WTC11 (cell line): ENCODE results near the gene FEN1. TPM values are rescaled to one million over a fixed set of nuclear protein-coding genes. Genes with fewer than 3 reads are reported as not detected.
A peak's percentile ranks its signal among the peaks of the same experiment; 100 is the strongest.

Source experiments
- ATAC-seq: fragments of 200-7000 bp; cut with Tn5 transposase; 2 replicates; pipeline ENCODE4 v1.10.0; 2021; ENCODE audit warnings: mild to moderate bottlenecking, moderate library complexity
- CTCF ChIA-PET: fragments of 300-600 bp; sonication (Branson Sonifier 250); formaldehyde crosslinking; loops from one replicate; lab custom pipeline; 2021; ENCODE audit warnings: antibody characterized with exemption; lab: Charles Lee
- POLR2A ChIA-PET: fragments of 350-600 bp; sonication (Branson Sonifier 250); formaldehyde crosslinking; loops from one replicate; lab custom pipeline; 2021; ENCODE audit warnings: antibody characterized with exemption; lab: Charles Lee
- DNase-seq: peaks from one replicate; pipeline ENCODE4 v3.0.0; 2021; ENCODE audit warnings: low spot score
- H3K27ac Mint-ChIP-seq: 2 replicates; pipeline ENCODE4 v1.8.0; 2021; ENCODE audit warnings: mixed read lengths
- H3K27me3 Mint-ChIP-seq: 2 replicates; pipeline ENCODE4 v1.8.0; 2021; ENCODE audit warnings: low read depth, mild to moderate bottlenecking, moderate library complexity, mixed read lengths
- H3K36me3 Mint-ChIP-seq: 2 replicates; pipeline ENCODE4 v1.8.0; 2021; ENCODE audit warnings: mixed read lengths
- H3K4me1 Mint-ChIP-seq: 2 replicates; pipeline ENCODE4 v1.8.0; 2022; ENCODE audit warnings: mixed read lengths
- H3K4me3 Mint-ChIP-seq: 2 replicates; pipeline ENCODE4 v1.8.0; 2021; ENCODE audit warnings: mild to moderate bottlenecking, moderate library complexity, mixed read lengths
- H3K9me3 Mint-ChIP-seq: 2 replicates; pipeline ENCODE4 v1.8.0; 2021; ENCODE audit warnings: mixed read lengths
- ATF1 ChIP-seq: sonication (generic); formaldehyde crosslinking; IDR thresholded peaks from 2 replicates; pipeline ENCODE4 v1.8.1; 2023; ENCODE audit warnings: mild to moderate bottlenecking, moderate library complexity, missing genetic modification reagents
- CBFB ChIP-seq: sonication (generic); formaldehyde crosslinking; IDR thresholded peaks from 2 replicates; pipeline ENCODE4 v1.8.1; 2022; ENCODE audit warnings: mild to moderate bottlenecking, low read depth, missing genetic modification reagents
- ETV6 ChIP-seq: sonication (generic); formaldehyde crosslinking; IDR thresholded peaks from 2 replicates; pipeline ENCODE4 v1.8.1; 2022; ENCODE audit warnings: mild to moderate bottlenecking, missing genetic modification reagents
- FOXP1 ChIP-seq: sonication (generic); formaldehyde crosslinking; IDR thresholded peaks from 2 replicates; pipeline ENCODE4 v1.8.0; 2022; ENCODE audit warnings: missing genetic modification reagents, mild to moderate bottlenecking, moderate library complexity, borderline replicate concordance
- GTF2I ChIP-seq: fragments of 250-450 bp; sonication (Bioruptor Pico); conservative IDR thresholded peaks from 2 replicates; pipeline ENCODE4 v1.4.0; 2021; ENCODE audit warnings: mild to moderate bottlenecking
- KAT7 ChIP-seq: sonication (generic); formaldehyde crosslinking; IDR thresholded peaks from 2 replicates; pipeline ENCODE4 v1.8.1; 2023; ENCODE audit warnings: missing genetic modification reagents, mild to moderate bottlenecking, borderline replicate concordance
- NFATC4 ChIP-seq: fragments of 250-450 bp; sonication (Bioruptor Pico); IDR thresholded peaks from 2 replicates; pipeline ENCODE4 v1.9.0; 2021; ENCODE audit warnings: mild to moderate bottlenecking
- NFE2L1 ChIP-seq: sonication (generic); formaldehyde crosslinking; IDR thresholded peaks from 2 replicates; pipeline ENCODE4 v1.8.1; 2023; ENCODE audit warnings: missing genetic modification reagents
- NR1H2 ChIP-seq: sonication (generic); formaldehyde crosslinking; IDR thresholded peaks from 2 replicates; pipeline ENCODE4 v1.9.0; 2021; ENCODE audit warnings: mild to moderate bottlenecking, moderate library complexity, missing genetic modification reagents
- RELA ChIP-seq: sonication (generic); formaldehyde crosslinking; IDR thresholded peaks from 2 replicates; pipeline ENCODE4 v1.8.1; 2022; ENCODE audit warnings: missing genetic modification reagents, mild to moderate bottlenecking, borderline replicate concordance
- SMAD4 ChIP-seq: sonication (generic); formaldehyde crosslinking; IDR thresholded peaks from 2 replicates; pipeline ENCODE4 v1.8.0; 2022; ENCODE audit warnings: mild to moderate bottlenecking, missing genetic modification reagents
- SP1 ChIP-seq: sonication (generic); formaldehyde crosslinking; conservative IDR thresholded peaks from 2 replicates; pipeline ENCODE4 v1.8.1; 2022; ENCODE audit warnings: missing genetic modification reagents
- ZNF317 ChIP-seq: sonication (generic); formaldehyde crosslinking; IDR thresholded peaks from 2 replicates; pipeline ENCODE4 v1.8.1; 2023; ENCODE audit warnings: low read depth, mild to moderate bottlenecking, moderate library complexity, missing genetic modification reagents, borderline replicate concordance
- total RNA-seq: library from RNA; stranded (reverse); gene quantifications from 3 replicates; pipeline ENCODE4 v1.2.3, GENCODE V29; 2021
- TF ChIP-seq, protein P1 (sequence below): sonication (generic); formaldehyde crosslinking; IDR thresholded peaks from 2 replicates; pipeline ENCODE4 v1.8.0; 2022; ENCODE audit warnings: mild to moderate bottlenecking, missing genetic modification reagents
- TF ChIP-seq, protein P2 (sequence below): sonication (generic); formaldehyde crosslinking; IDR thresholded peaks from 2 replicates; pipeline ENCODE4 v1.8.1; 2023; ENCODE audit warnings: mild to moderate bottlenecking, missing genetic modification reagents, moderate library complexity
- TF ChIP-seq, protein P3 (sequence below): sonication (generic); formaldehyde crosslinking; IDR thresholded peaks from 2 replicates; pipeline ENCODE4 v1.8.1; 2023; ENCODE audit warnings: mild to moderate bottlenecking, missing genetic modification reagents
- TF ChIP-seq, protein P4 (sequence below): sonication (generic); formaldehyde crosslinking; IDR thresholded peaks from 2 replicates; pipeline ENCODE4 v1.8.0; 2022; ENCODE audit warnings: missing genetic modification reagents
- TF ChIP-seq, protein P5 (sequence below): sonication (generic); formaldehyde crosslinking; IDR thresholded peaks from 2 replicates; pipeline ENCODE4 v1.8.0; 2023; ENCODE audit warnings: mild to moderate bottlenecking, missing genetic modification reagents

FEN1 gene
- total RNA-seq, 1 experiment from 2014 or later, result 96.3 TPM

DNA sequence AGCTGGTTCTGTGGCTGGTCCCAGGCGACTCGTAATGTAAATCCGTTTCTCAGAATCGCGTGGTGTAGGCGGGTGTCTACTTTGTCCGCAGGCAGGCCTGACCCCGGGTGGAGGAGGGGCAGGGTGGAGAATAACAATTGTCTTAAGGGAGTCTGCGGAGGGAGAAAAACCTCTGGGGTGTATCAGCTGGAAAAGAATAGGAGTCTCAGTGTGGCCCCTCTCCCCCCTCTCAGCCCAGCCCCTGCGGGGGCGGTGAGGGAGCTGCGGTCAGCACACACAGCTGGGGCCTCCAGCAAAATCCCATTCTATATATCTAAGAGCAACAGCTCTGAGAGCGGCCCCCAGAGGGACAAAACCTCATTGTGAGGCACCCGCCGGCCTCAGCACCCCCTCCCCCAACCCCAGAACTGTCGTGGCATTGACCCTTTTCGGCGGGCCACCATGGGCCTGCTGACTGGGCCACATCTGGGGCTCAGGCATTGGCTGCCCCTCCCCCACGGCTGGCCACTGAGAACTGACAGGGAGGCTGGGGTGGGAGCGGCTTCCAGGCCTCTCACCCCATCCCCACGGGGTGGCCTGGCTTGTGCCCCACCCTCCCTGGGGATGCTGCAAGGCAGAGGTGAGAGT, 43.0 kb upstream of the FEN1 start:
- Mint-ChIP-seq H3K9me3 (no peaks in the 10 kb centered on the region), H3K4me3 (no peak overlapping the region), H3K4me1 (peaks cover 15% of the 10 kb centered on the region), H3K36me3 (no peaks in the 10 kb centered on the region), H3K27me3 (peaks cover 37% of the 10 kb centered on the region), H3K27ac (no peak overlapping the region)
- POLR2A ChIA-PET, result no interaction called here
- no peak for TF ChIP-seq ETV6 (CRISPR knock-in tag)
- no peak for TF ChIP-seq SMAD4 (CRISPR knock-in tag)
- no peak for TF ChIP-seq NFATC4 (CRISPR knock-in tag)
- TF ChIP-seq NR1H2 (CRISPR knock-in tag), result no peak
- no peak for TF ChIP-seq NFE2L1 (CRISPR knock-in tag)
- no peak for TF ChIP-seq CBFB (CRISPR knock-in tag)
- CTCF ChIA-PET, result interaction anchor here (0.7 to 6.4 kb wide), 16 partner anchors 10 to 267 kb away, joined by 3 to 175 read pairs (median 4); partner anchors contain the start of genes FEN1 and TMEM258
- DNase-seq (peak; percentile 46), ATAC-seq (no peak)

DNA sequence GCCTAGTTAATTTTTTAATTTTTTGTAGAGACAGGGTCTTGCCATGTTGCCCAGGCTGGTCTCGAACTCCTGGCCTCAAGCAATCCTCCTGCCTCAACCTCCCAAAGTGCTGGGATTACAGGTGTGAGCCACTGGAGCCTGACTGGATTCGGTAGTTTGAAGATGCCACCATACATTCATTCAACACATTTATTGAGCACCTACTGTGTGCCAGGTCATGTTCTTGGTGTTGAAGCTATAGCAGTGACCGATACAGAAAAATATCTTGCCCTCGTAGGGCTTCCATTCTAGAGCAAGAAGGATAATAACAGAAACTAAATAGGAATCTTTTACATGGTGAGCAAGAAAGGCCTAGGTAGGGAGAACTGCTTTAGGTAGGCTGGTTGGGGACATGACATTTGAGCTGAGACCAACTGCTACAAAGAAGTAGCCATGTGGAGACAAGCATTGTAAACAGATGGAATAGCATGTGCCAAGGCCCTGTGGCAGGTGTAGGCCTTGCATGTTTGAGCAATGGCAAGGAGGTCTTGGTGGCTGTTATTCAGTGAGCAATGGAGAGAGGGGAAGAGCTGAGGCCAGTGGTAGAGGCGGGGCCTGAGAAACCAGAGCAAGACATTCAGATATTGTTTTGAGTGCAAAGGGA, 42.0 kb upstream of the FEN1 start:
- Mint-ChIP-seq H3K36me3 (no peaks in the 10 kb centered on the region), H3K9me3 (no peaks in the 10 kb centered on the region), H3K4me1 (peaks cover 15% of the 10 kb centered on the region), H3K4me3 (no peak overlapping the region; the same call in 1 of the 2 replicates), H3K27me3 (peaks cover 37% of the 10 kb centered on the region), H3K27ac (no peak overlapping the region)
- ATAC-seq, result no peak
- peak; percentile 76; the same call in 1 of the 2 replicates for TF ChIP-seq GTF2I
- TF ChIP-seq, protein P1, sequence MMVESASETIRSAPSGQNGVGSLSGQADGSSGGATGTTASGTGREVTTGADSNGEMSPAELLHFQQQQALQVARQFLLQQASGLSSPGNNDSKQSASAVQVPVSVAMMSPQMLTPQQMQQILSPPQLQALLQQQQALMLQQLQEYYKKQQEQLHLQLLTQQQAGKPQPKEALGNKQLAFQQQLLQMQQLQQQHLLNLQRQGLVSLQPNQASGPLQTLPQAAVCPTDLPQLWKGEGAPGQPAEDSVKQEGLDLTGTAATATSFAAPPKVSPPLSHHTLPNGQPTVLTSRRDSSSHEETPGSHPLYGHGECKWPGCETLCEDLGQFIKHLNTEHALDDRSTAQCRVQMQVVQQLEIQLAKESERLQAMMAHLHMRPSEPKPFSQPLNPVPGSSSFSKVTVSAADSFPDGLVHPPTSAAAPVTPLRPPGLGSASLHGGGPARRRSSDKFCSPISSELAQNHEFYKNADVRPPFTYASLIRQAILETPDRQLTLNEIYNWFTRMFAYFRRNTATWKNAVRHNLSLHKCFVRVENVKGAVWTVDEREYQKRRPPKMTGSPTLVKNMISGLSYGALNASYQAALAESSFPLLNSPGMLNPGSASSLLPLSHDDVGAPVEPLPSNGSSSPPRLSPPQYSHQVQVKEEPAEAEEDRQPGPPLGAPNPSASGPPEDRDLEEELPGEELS (CRISPR knock-in tag), result no peak
- no peak for TF ChIP-seq KAT7 (CRISPR knock-in tag)
- ChIA-PET POLR2A (no interaction called here), CTCF (interaction anchor here (0.8 to 6.4 kb wide), 8 partner anchors 13 to 66 kb away, joined by 3 to 175 read pairs (median 26); partner anchors contain the start of genes FADS1, FEN1 and TMEM258)
- no peak for DNase-seq

DNA sequence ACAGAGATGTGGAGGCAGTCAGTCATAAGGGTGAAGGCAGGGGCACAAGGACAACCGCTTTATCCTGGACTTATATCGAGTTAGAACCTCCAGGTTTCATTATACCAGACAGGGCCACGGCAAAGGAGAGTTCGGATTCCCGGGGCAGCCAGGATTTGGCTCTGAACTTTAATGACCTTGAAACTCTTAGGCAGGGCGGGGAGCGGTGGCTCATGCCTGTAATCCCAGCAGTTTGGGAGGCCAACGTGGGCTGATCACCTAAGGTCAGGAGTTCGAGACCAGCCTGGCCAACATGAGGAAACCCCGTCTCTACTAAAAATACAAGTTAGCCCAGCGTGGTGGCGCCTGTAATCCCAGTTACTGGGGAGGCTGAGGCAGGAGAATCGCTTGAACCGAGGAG, 41.3 kb upstream of the FEN1 start:
- ATAC-seq, result no peak
- H3K27ac Mint-ChIP-seq, result no peak overlapping the region
- no peaks in the 10 kb centered on the region for H3K36me3 Mint-ChIP-seq
- CTCF ChIA-PET, result interaction anchor here (0.5 to 6.4 kb wide), 7 partner anchors 13 to 95 kb away, joined by 3 to 175 read pairs (median 6); partner anchors contain the start of genes FADS1, FEN1 and TMEM258
- POLR2A ChIA-PET, result interaction anchor here (0.6 kb wide), 1 partner anchor 41 kb away, joined by 3 read pairs; the partner anchor contains the start of genes FEN1 and TMEM258
- no peaks in the 10 kb centered on the region for H3K9me3 Mint-ChIP-seq
- peaks cover 37% of the 10 kb centered on the region for H3K27me3 Mint-ChIP-seq
- no peak for DNase-seq
- H3K4me1 Mint-ChIP-seq, result peaks cover 22% of the 10 kb centered on the region
- peak overlapping the region; percentile 56; the same call in 1 of the 2 replicates for H3K4me3 Mint-ChIP-seq
- TF ChIP-seq, protein P2, sequence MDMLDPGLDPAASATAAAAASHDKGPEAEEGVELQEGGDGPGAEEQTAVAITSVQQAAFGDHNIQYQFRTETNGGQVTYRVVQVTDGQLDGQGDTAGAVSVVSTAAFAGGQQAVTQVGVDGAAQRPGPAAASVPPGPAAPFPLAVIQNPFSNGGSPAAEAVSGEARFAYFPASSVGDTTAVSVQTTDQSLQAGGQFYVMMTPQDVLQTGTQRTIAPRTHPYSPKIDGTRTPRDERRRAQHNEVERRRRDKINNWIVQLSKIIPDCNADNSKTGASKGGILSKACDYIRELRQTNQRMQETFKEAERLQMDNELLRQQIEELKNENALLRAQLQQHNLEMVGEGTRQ, result no peak
- TF ChIP-seq, protein P3, sequence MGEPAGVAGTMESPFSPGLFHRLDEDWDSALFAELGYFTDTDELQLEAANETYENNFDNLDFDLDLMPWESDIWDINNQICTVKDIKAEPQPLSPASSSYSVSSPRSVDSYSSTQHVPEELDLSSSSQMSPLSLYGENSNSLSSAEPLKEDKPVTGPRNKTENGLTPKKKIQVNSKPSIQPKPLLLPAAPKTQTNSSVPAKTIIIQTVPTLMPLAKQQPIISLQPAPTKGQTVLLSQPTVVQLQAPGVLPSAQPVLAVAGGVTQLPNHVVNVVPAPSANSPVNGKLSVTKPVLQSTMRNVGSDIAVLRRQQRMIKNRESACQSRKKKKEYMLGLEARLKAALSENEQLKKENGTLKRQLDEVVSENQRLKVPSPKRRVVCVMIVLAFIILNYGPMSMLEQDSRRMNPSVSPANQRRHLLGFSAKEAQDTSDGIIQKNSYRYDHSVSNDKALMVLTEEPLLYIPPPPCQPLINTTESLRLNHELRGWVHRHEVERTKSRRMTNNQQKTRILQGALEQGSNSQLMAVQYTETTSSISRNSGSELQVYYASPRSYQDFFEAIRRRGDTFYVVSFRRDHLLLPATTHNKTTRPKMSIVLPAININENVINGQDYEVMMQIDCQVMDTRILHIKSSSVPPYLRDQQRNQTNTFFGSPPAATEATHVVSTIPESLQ (CRISPR knock-in tag), result no peak
- TF ChIP-seq, protein P4, sequence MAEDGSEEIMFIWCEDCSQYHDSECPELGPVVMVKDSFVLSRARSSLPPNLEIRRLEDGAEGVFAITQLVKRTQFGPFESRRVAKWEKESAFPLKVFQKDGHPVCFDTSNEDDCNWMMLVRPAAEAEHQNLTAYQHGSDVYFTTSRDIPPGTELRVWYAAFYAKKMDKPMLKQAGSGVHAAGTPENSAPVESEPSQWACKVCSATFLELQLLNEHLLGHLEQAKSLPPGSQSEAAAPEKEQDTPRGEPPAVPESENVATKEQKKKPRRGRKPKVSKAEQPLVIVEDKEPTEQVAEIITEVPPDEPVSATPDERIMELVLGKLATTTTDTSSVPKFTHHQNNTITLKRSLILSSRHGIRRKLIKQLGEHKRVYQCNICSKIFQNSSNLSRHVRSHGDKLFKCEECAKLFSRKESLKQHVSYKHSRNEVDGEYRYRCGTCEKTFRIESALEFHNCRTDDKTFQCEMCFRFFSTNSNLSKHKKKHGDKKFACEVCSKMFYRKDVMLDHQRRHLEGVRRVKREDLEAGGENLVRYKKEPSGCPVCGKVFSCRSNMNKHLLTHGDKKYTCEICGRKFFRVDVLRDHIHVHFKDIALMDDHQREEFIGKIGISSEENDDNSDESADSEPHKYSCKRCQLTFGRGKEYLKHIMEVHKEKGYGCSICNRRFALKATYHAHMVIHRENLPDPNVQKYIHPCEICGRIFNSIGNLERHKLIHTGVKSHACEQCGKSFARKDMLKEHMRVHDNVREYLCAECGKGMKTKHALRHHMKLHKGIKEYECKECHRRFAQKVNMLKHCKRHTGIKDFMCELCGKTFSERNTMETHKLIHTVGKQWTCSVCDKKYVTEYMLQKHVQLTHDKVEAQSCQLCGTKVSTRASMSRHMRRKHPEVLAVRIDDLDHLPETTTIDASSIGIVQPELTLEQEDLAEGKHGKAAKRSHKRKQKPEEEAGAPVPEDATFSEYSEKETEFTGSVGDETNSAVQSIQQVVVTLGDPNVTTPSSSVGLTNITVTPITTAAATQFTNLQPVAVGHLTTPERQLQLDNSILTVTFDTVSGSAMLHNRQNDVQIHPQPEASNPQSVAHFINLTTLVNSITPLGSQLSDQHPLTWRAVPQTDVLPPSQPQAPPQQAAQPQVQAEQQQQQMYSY, result no peak
- TF ChIP-seq SP1, result no peak
- no peak for TF ChIP-seq FOXP1 (CRISPR knock-in tag)
- TF ChIP-seq ATF1 (CRISPR knock-in tag), result no peak
- no peak for TF ChIP-seq SMAD4 (CRISPR knock-in tag)
- TF ChIP-seq, protein P5, sequence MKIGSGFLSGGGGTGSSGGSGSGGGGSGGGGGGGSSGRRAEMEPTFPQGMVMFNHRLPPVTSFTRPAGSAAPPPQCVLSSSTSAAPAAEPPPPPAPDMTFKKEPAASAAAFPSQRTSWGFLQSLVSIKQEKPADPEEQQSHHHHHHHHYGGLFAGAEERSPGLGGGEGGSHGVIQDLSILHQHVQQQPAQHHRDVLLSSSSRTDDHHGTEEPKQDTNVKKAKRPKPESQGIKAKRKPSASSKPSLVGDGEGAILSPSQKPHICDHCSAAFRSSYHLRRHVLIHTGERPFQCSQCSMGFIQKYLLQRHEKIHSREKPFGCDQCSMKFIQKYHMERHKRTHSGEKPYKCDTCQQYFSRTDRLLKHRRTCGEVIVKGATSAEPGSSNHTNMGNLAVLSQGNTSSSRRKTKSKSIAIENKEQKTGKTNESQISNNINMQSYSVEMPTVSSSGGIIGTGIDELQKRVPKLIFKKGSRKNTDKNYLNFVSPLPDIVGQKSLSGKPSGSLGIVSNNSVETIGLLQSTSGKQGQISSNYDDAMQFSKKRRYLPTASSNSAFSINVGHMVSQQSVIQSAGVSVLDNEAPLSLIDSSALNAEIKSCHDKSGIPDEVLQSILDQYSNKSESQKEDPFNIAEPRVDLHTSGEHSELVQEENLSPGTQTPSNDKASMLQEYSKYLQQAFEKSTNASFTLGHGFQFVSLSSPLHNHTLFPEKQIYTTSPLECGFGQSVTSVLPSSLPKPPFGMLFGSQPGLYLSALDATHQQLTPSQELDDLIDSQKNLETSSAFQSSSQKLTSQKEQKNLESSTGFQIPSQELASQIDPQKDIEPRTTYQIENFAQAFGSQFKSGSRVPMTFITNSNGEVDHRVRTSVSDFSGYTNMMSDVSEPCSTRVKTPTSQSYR (CRISPR knock-in tag), result no peak
- no peak for TF ChIP-seq RELA (CRISPR knock-in tag)
- TF ChIP-seq NR1H2 (CRISPR knock-in tag), result no peak
- TF ChIP-seq ZNF317 (CRISPR knock-in tag), result no peak
